Measurements from ENCODE around the gene PBRM1. TPM values are rescaled to one million over a fixed set of nuclear protein-coding genes. Genes with fewer than 3 reads are reported as not detected.
A peak's percentile ranks its signal among the peaks of the same experiment; 100 is the strongest.

The PBRM1 gene
- total and polyA plus RNA-seq, 2 of the 13 experiments (the other 11 are each of a cell fraction or from before 2014, with no cell fraction given), result 10.9 to 33.2 TPM

GRCh38 chr3:52682016-52682415, 3.7 kb downstream of the PBRM1 start (continued):
- TF ChIP-seq PATZ1 (CRISPR knock-in tag; IDR thresholded peaks at IDR 0.05), result peak; percentile 67
- no peak for TF ChIP-seq GRHL1 (CRISPR knock-in tag; conservative IDR thresholded peaks at IDR 0.05)
- TF ChIP-seq ZBTB33 (CRISPR knock-in tag; IDR thresholded peaks at IDR 0.05), result no peak
- peak; percentile 43 for TF ChIP-seq FOXK2 (IDR thresholded peaks at IDR 0.05)
- 0 out of 2 replicates have a peak, but pooled peaks have one; percentile 50 for TF ChIP-seq ZNF614 (CRISPR knock-in tag; IDR thresholded peaks at IDR 0.05; ENCODE audit: borderline replicate concordance)
- peak; percentile 43 for TF ChIP-seq THAP11 (CRISPR knock-in tag; IDR thresholded peaks at IDR 0.05)
- TF ChIP-seq TERF1 (CRISPR knock-in tag; IDR thresholded peaks at IDR 0.05), result no peak
- no peak for TF ChIP-seq EHMT2 (IDR thresholded peaks at IDR 0.05; ENCODE audit: borderline replicate concordance, low read depth, low read length)
- peak; percentile 64; the same call in 1 of the 2 replicates for TF ChIP-seq HNF4G (IDR thresholded peaks at IDR 0.05; ENCODE audit: borderline replicate concordance, low read depth, low read length)
- TF ChIP-seq HNF4G (CRISPR knock-in tag; IDR thresholded peaks at IDR 0.05; ENCODE audit: borderline replicate concordance, low read depth), result no peak
- TF ChIP-seq FOXK1 (CRISPR knock-in tag; IDR thresholded peaks at IDR 0.05; ENCODE audit: borderline replicate concordance, low read depth), result peak; percentile 74; the same call in 1 of the 2 replicates
- peak; percentile 70; the same call in 1 of the 2 replicates for TF ChIP-seq MXD4 (CRISPR knock-in tag; IDR thresholded peaks at IDR 0.05)
- no peak for TF ChIP-seq POGK (CRISPR knock-in tag; conservative IDR thresholded peaks at IDR 0.05)
- TF ChIP-seq FOXJ3 (CRISPR knock-in tag; IDR thresholded peaks at IDR 0.05; ENCODE audit: borderline replicate concordance), result 0 out of 2 replicates have a peak, but pooled peaks have one; percentile 14
- no peak for TF ChIP-seq ZNF761 (CRISPR knock-in tag; conservative IDR thresholded peaks at IDR 0.05)
- peak; percentile 61; the same call in 1 of the 2 replicates for TF ChIP-seq ZBTB7B (CRISPR knock-in tag; IDR thresholded peaks at IDR 0.05)
- peak; percentile 65; the same call in 1 of the 2 replicates for TF ChIP-seq SOX5 (CRISPR knock-in tag; IDR thresholded peaks at IDR 0.05; ENCODE audit: borderline replicate concordance)
- TF ChIP-seq SMARCE1 (IDR thresholded peaks at IDR 0.05; ENCODE audit: borderline replicate concordance), result no peak
- TF ChIP-seq ZBTB43 (CRISPR knock-in tag; conservative IDR thresholded peaks at IDR 0.05), result no peak
- no peak for TF ChIP-seq ZSCAN31 (CRISPR knock-in tag; IDR thresholded peaks at IDR 0.05; ENCODE audit: low read depth)
